ENCODE results near the gene PSME1.

Gene PSME1

GRCh38 chr14:24172261-24172860, 36.4 kb downstream of the PSME1 start:
- Histone ChIP-seq H4K20me1 (ENCODE audit: insufficient read depth, low read length) (no peaks in the 10 kb centered on the region), H2AFZ (ENCODE audit: low read length) (no peak overlapping the region), H3K4me3 (ENCODE audit: low read length) (no peak overlapping the region), H3K4me2 (ENCODE audit: low read depth, low read length) (no peak overlapping the region), H3K4me1 (ENCODE audit: low read length) (no peaks in the 10 kb centered on the region), H3K27ac (ENCODE audit: low read length) (no peak overlapping the region), H3K36me3 (replicated peaks; ENCODE audit: insufficient read depth, low read length) (no peaks in the 10 kb centered on the region), H3K9me2 (replicated peaks; ENCODE audit: insufficient read depth, low read length) (no peaks in the 10 kb centered on the region), H3F3A (ENCODE audit: insufficient read depth, low read length) (no peaks in the 10 kb centered on the region), H3K9ac (ENCODE audit: low read length) (no peak overlapping the region), H3K27me3 (replicated peaks; ENCODE audit: insufficient read depth, low read length) (no peaks in the 10 kb centered on the region), H3K79me2 (ENCODE audit: low read length) (no peaks in the 10 kb centered on the region), H3K9me3 (replicated peaks; ENCODE audit: insufficient read depth, low read length) (no peaks in the 10 kb centered on the region)
- no peak for TF ChIP-seq EZH2 (optimal IDR thresholded peaks at IDR 0.05; ENCODE audit: low read depth, low read length)
- DNase-seq: no peak

- Histone ChIP-seq H3F3A (ENCODE audit: insufficient read depth, low read length) (no peaks in the 10 kb centered on the region), H3K9me3 (replicated peaks; ENCODE audit: insufficient read depth, low read length) (no peaks in the 10 kb centered on the region), H4K20me1 (ENCODE audit: insufficient read depth, low read length) (no peaks in the 10 kb centered on the region), H3K9ac (ENCODE audit: low read length) (no peak overlapping the region), H2AFZ (ENCODE audit: low read length) (no peak overlapping the region), H3K36me3 (replicated peaks; ENCODE audit: insufficient read depth, low read length) (no peaks in the 10 kb centered on the region), H3K9me2 (replicated peaks; ENCODE audit: insufficient read depth, low read length) (no peaks in the 10 kb centered on the region), H3K4me1 (ENCODE audit: low read length) (no peaks in the 10 kb centered on the region), H3K4me3 (ENCODE audit: low read length) (no peak overlapping the region), H3K79me2 (ENCODE audit: low read length) (no peaks in the 10 kb centered on the region), H3K27ac (ENCODE audit: low read length) (no peak overlapping the region), H3K27me3 (replicated peaks; ENCODE audit: insufficient read depth, low read length) (no peaks in the 10 kb centered on the region), H3K4me2 (ENCODE audit: low read depth, low read length) (no peak overlapping the region)
- TF ChIP-seq EZH2phosphoT487 (IDR thresholded peaks at IDR 0.05; ENCODE audit: low read length): no peak
- TF ChIP-seq EZH2 (optimal IDR thresholded peaks at IDR 0.05; ENCODE audit: low read depth, low read length): no peak
- no peak for TF ChIP-seq CTCF (IDR thresholded peaks at IDR 0.05; ENCODE audit: low read length)
- no peak for DNase-seq
These were observed 36.9 kb downstream of the PSME1 start for GRCh38 chr14:24172871-24173281.

GRCh38 chr14:24176599-24176998, 40.6 kb downstream of the PSME1 start:
- TF ChIP-seq EZH2phosphoT487 (IDR thresholded peaks at IDR 0.05; ENCODE audit: low read length) (no peak), CTCF (IDR thresholded peaks at IDR 0.05; ENCODE audit: low read length) (no peak), EZH2 (optimal IDR thresholded peaks at IDR 0.05; ENCODE audit: low read depth, low read length) (no peak)
- H3K79me2 ChIP-seq (ENCODE audit: low read length): no peaks in the 10 kb centered on the region
- no peak overlapping the region for H3K4me2 ChIP-seq (ENCODE audit: low read depth, low read length)
- H2AFZ ChIP-seq (ENCODE audit: low read length): no peak overlapping the region
- no peaks in the 10 kb centered on the region for H4K20me1 ChIP-seq (ENCODE audit: insufficient read depth, low read length)
- H3F3A ChIP-seq (ENCODE audit: insufficient read depth, low read length): no peaks in the 10 kb centered on the region
- no peak for DNase-seq
- H3K36me3 ChIP-seq (replicated peaks; ENCODE audit: insufficient read depth, low read length): no peaks in the 10 kb centered on the region
- no peak overlapping the region for H3K9ac ChIP-seq (ENCODE audit: low read length)
- no peaks in the 10 kb centered on the region for H3K4me1 ChIP-seq (ENCODE audit: low read length)
- H3K27me3 ChIP-seq (replicated peaks; ENCODE audit: insufficient read depth, low read length): no peaks in the 10 kb centered on the region
- H3K4me3 ChIP-seq (ENCODE audit: low read length): no peak overlapping the region
- H3K9me3 ChIP-seq (replicated peaks; ENCODE audit: insufficient read depth, low read length): no peaks in the 10 kb centered on the region
- no peak overlapping the region for H3K27ac ChIP-seq (ENCODE audit: low read length)
- no peaks in the 10 kb centered on the region for H3K9me2 ChIP-seq (replicated peaks; ENCODE audit: insufficient read depth, low read length)

GRCh38 chr14:24177041-24177825, 41.2 kb downstream of the PSME1 start:
- Histone ChIP-seq H3K27ac (ENCODE audit: low read length) (no peak overlapping the region), H4K20me1 (ENCODE audit: insufficient read depth, low read length) (no peaks in the 10 kb centered on the region), H3K9me3 (replicated peaks; ENCODE audit: insufficient read depth, low read length) (no peaks in the 10 kb centered on the region), H3K9ac (ENCODE audit: low read length) (no peak overlapping the region), H3K79me2 (ENCODE audit: low read length) (no peaks in the 10 kb centered on the region), H3K36me3 (replicated peaks; ENCODE audit: insufficient read depth, low read length) (no peaks in the 10 kb centered on the region), H3K4me2 (ENCODE audit: low read depth, low read length) (no peak overlapping the region), H3K27me3 (replicated peaks; ENCODE audit: insufficient read depth, low read length) (no peaks in the 10 kb centered on the region), H2AFZ (ENCODE audit: low read length) (no peak overlapping the region), H3K4me1 (ENCODE audit: low read length) (no peaks in the 10 kb centered on the region), H3F3A (ENCODE audit: insufficient read depth, low read length) (no peaks in the 10 kb centered on the region), H3K4me3 (ENCODE audit: low read length) (no peak overlapping the region), H3K9me2 (replicated peaks; ENCODE audit: insufficient read depth, low read length) (no peaks in the 10 kb centered on the region)
- DNase-seq: no peak
- TF ChIP-seq EZH2 (optimal IDR thresholded peaks at IDR 0.05; ENCODE audit: low read depth, low read length): no peak
- TF ChIP-seq CTCF (IDR thresholded peaks at IDR 0.05; ENCODE audit: low read length): no peak
- TF ChIP-seq EZH2phosphoT487 (IDR thresholded peaks at IDR 0.05; ENCODE audit: low read length): no peak

Data from MM.1S (cell line).